CD4-positive, alpha-beta T cell treated with Interleukin-21 for 1 hour (primary cell): ENCODE measurements around the gene ECI1.

Experiments used
- DNase-seq: peaks from one replicate; pipeline ENCODE4 v3.0.0-alpha.2; 2020

Gene ECI1

GRCh38 chr16:2232094-2232990, 19.0 kb downstream of the ECI1 start:
- DNase-seq: no peak

GRCh38 chr16:2231016-2231931, 20.1 kb downstream of the ECI1 start:
- DNase-seq: no peak

- DNase-seq: no peak
Measured at GRCh38 chr16:2230376-2230775, 21.0 kb downstream of the ECI1 start.

GRCh38 chr16:2229632-2230250, 21.6 kb downstream of the ECI1 start:
- no peak for DNase-seq

GRCh38 chr16:2229091-2229490, 22.3 kb downstream of the ECI1 start:
- DNase-seq: no peak

GRCh38 chr16:2228161-2228824, 23.1 kb downstream of the ECI1 start:
- no peak for DNase-seq

- DNase-seq: no peak
Measured at GRCh38 chr16:2226918-2227317, 24.5 kb downstream of the ECI1 start.

- no peak for DNase-seq
Measured at GRCh38 chr16:2226245-2226793, 25.1 kb downstream of the ECI1 start.

GRCh38 chr16:2223942-2224486, 27.4 kb downstream of the ECI1 start:
- peak; percentile 20 for DNase-seq

GRCh38 chr16:2223221-2223941, 28.0 kb downstream of the ECI1 start, which contains the start of gene E4F1:
Gene E4F1 (plus strand): TSS chr16:2223591. CDS start chr16:2223614, 23 bp downstream.
- peak; percentile 100 for DNase-seq

GRCh38 chr16:2216330-2216729, 35.1 kb downstream of the ECI1 start:
- no peak for DNase-seq

- DNase-seq: no peak
Measured at GRCh38 chr16:2214719-2214968, 36.7 kb downstream of the ECI1 start, which contains the start of gene PGP. Gene PGP (minus strand): TSS chr16:2214840. CDS start chr16:2214777, 63 bp downstream.

GRCh38 chr16:2213817-2214718, 37.3 kb downstream of the ECI1 start:
- DNase-seq: no peak

GRCh38 chr16:2212362-2213324, 38.7 kb downstream of the ECI1 start:
- DNase-seq: no peak

- no peak for DNase-seq
Measured at GRCh38 chr16:2211923-2212347, 39.5 kb downstream of the ECI1 start.

- no peak for DNase-seq
Measured at GRCh38 chr16:2210386-2211365, 40.7 kb downstream of the ECI1 start, which contains the start of gene BRICD5. Gene BRICD5 (minus strand): TSS chr16:2210863. CDS start chr16:2210833, 30 bp downstream.

GRCh38 chr16:2210009-2210332, 41.4 kb downstream of the ECI1 start:
- DNase-seq: no peak
